LHCN-M2 (cell line): Measurements from ENCODE around the gene ANKH. TPM values are rescaled to one million over a fixed set of nuclear protein-coding genes. Genes with fewer than 3 reads are reported as not detected.
A peak's percentile ranks its signal among the peaks of the same experiment; 100 is the strongest.
"Not testable (repeated sequence)": the region's sequence is repeated elsewhere in the genome, so short reads cannot be mapped to it uniquely, and the experiment has no call there.

Experiments
- DNase-seq: peaks from one replicate; pipeline ENCODE4 v3.0.0-alpha.2; 2012; ENCODE audit warnings: low read depth
- polyA plus RNA-seq: library from polyadenylated mRNA; unstranded; fragments of >200 nt; gene quantifications from one replicate; pipeline ENCODE4 v1.2.1, GENCODE V29; 2012; ENCODE audit warnings: missing spikeins
- total RNA-seq: library from RNA; depleted of rRNA; stranded (reverse); fragments of >200 nt; gene quantifications from 2 replicates; pipeline ENCODE4 v1.2.3, GENCODE V29; 2014; rRNA removed

Gene ANKH
- 18.5 and 27.3 TPM in 2 replicates for total RNA-seq
- polyA plus RNA-seq, result 22.4 TPM

- DNase-seq, result peak; percentile 73
Observed at GRCh38 chr5:14871214-14872069, at the start of gene ANKH. Gene ANKH (minus strand): TSS chr5:14871778. CDS start chr5:14871447, 331 bp downstream.

- peak; percentile 42 for DNase-seq
Observed at GRCh38 chr5:14920121-14920520, 48.5 kb upstream of the ANKH start.

GRCh38 chr5:14919106-14919505 is 47.5 kb upstream of the ANKH start:
- DNase-seq, result not testable (repeated sequence)

- DNase-seq, result no peak
Observed at GRCh38 chr5:14917719-14918118, 46.1 kb upstream of the ANKH start.

GRCh38 chr5:14915291-14915952 is 43.8 kb upstream of the ANKH start:
- peak; percentile 24 for DNase-seq

GRCh38 chr5:14914623-14915260 is 43.2 kb upstream of the ANKH start:
- DNase-seq, result peak; percentile 84

GRCh38 chr5:14914193-14914592 is 42.6 kb upstream of the ANKH start:
- DNase-seq, result no peak

- DNase-seq, result no peak
Observed at GRCh38 chr5:14913096-14913495, 41.5 kb upstream of the ANKH start.

GRCh38 chr5:14912206-14912605 is 40.6 kb upstream of the ANKH start:
- no peak for DNase-seq

- no peak for DNase-seq
Observed at GRCh38 chr5:14909369-14909768, 37.8 kb upstream of the ANKH start.

- DNase-seq, result peak; percentile 53
Observed at GRCh38 chr5:14908172-14908571, 36.6 kb upstream of the ANKH start.

- no peak for DNase-seq
Observed at GRCh38 chr5:14906628-14907027, 35.0 kb upstream of the ANKH start.

- DNase-seq, result no peak
Observed at GRCh38 chr5:14902826-14903560, 31.4 kb upstream of the ANKH start.

- no peak for DNase-seq
Observed at GRCh38 chr5:14901462-14902051, 30.0 kb upstream of the ANKH start.

- no peak for DNase-seq
Observed at GRCh38 chr5:14900693-14901461, 29.3 kb upstream of the ANKH start.

- no peak for DNase-seq
Observed at GRCh38 chr5:14896131-14896530, 24.6 kb upstream of the ANKH start.

- DNase-seq, result no peak
Observed at GRCh38 chr5:14895301-14895700, 23.7 kb upstream of the ANKH start.

- DNase-seq, result no peak
Observed at GRCh38 chr5:14894748-14895147, 23.2 kb upstream of the ANKH start.

GRCh38 chr5:14893381-14893780 is 21.8 kb upstream of the ANKH start:
- no peak for DNase-seq

- DNase-seq, result no peak
Observed at GRCh38 chr5:14890846-14891245, 19.3 kb upstream of the ANKH start.
